GM21381 (cell line): ENCODE data around the gene PLA2G2A.
"Not testable (repeated sequence)": the region's sequence is repeated elsewhere in the genome, so short reads cannot be mapped to it uniquely, and the experiment has no call there.

Experiments
- ATAC-seq: cut with Tn5 transposase; IDR thresholded peaks from one replicate; pipeline ENCODE4 v1.9.1; 2021; ENCODE audit warnings: mild to moderate bottlenecking, moderate library complexity; ENCODE audit not compliant: unreplicated experiment

The PLA2G2A gene

DNA sequence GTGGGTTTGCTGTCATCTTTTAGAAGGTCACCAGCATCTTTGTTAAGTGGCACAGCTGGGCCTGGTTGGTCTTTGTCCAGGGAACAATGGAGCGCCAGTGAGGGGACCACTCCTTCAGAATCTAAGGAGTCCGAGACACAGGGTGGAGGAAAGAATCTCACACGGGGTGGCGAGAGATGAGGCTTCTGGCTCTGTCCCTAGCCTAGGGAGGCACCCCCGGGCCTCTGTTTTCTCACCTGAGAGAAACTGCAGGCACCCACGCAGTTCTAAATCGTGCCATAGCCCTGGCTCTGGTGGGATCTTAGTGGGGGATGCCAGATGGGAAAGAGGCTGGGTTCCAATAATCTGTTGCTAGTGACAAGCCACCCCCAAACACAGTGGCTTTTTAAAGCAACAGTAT, 45.1 kb downstream of the PLA2G2A start:
- ATAC-seq, result no peak

DNA sequence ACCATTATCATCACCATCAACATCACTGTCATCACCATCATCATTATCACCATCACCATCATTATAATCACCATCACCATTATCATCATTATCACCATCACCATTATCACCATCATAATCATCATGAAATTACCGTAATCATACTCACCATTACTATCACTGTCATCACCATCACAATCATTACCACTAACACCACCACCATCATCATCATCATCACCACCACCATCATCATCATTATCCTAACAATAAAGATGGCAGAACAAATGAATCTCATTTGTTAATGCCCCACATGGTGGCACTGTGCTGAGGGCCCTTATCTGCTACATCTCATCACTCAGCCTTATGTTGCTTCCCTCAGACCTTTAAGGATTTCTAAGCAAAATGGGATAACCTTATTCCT, 46.6 kb downstream of the PLA2G2A start:
- ATAC-seq, result no peak

DNA sequence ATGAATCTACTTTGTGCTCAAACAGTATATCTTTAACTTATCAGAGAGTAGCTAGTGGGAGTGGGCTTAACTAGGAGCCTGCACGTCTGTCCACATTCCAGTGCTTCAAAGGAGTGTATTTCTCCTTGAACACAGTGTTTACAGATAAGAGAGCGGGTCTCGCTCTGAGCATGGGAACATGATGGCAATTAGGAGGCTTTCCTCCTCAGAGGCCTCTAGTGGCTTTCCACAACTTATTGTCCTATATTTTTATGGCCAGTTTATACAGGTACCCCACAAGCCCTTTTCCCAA, 52.3 kb downstream of the PLA2G2A start:
- not testable (repeated sequence) for ATAC-seq

DNA sequence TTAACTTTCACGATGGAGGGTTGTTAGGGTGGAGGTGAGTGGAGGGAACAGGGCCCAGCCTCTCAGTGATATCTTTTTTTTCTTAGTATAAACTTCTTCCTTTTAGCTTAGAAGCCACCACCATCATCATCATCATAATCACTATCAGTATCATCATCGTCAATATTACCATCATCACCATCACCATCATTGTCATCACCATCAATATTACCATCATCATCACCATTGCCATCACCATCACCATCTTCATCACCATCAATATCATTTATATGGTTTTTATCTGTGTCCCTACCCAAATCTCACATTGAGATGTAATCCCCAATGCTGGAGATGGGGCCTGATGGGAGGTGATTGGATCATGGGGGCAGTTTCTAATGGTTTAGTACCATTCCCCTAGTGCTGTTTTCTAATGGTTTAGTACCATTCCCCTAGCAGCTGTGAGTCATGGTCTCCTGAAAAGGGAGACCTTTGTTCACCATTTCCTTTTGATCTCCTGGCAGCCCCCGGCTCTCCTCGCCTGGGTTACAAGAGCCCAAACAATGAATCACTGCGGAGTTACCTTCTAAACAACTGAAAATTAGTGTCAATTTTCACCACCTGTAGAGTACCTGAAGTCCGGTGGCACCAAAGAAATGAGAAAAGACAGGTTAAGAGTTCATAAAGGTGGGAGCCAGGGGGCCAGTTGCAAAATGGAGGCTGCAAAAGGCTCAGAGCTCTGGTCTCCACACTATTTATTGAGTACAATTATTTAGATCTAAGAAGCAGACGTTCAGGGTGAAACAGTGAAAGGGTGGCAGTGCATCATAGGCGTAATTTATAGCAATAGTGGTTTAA, 52.9 kb downstream of the PLA2G2A start:
- no peak for ATAC-seq
